GM19438 (cell line): ENCODE measurements around the gene C1orf74.

Source experiments
- ATAC-seq: cut with Tn5 transposase; IDR thresholded peaks from one replicate; pipeline ENCODE4 v1.9.1; 2021; ENCODE audit warnings: low read depth; ENCODE audit not compliant: unreplicated experiment

C1orf74 gene

DNA sequence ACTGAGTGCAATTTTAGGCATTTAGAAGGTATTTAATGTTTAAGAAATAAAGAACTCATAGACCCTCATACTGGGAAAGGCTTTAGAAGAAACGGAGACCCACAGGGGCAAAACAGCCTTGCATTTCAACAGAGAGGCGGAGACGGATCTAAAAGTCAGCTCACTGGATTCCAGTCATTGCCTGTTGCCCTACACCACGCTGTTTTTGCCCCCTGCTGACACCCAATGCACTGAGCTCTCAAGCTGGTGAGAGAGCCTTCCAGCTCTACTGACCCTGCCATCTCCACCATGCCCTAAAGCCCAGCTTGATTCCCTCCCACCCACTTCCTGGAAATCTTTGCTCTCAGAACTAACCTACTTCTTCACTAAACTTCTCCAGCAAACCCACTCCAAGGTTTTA, 35.7 kb downstream of the C1orf74 start:
- no peak for ATAC-seq

DNA sequence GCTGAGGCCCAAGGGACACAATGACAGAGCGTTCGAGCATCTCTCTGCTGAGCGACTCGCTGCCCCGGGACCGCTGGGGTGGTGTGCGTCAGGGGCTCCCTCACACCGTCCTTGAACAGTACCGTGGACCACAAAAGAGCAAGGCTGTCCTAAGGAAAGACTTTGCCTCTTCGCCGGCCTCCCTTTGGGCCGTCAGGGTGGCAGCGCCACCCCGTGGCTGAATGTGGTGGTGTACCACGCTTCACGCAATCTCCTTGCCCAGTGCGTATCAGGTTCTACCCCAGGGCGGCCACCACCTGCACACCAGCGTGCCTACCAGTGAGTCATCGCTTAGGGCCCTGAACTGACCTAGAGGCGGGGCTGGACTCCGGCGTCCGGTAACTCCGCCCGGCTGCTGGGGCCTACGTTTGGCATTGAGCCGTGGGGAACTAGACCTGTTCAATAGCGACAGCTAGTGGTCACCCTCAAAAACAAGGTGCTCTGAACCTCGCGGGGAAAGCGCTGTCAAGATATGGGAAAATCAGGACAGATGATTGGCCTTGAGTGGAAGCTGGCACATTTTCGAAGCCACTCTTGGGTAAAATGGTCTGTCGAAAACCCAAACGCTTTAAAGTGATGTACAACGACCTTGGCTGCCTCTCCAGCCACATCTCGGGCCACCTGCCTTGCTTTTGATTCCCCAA, 36.6 kb downstream of the C1orf74 start:
- ATAC-seq, result peak; percentile 48

GRCh38 chr1:209746451-209747165, 37.8 kb downstream of the C1orf74 start:
- no peak for ATAC-seq

DNA sequence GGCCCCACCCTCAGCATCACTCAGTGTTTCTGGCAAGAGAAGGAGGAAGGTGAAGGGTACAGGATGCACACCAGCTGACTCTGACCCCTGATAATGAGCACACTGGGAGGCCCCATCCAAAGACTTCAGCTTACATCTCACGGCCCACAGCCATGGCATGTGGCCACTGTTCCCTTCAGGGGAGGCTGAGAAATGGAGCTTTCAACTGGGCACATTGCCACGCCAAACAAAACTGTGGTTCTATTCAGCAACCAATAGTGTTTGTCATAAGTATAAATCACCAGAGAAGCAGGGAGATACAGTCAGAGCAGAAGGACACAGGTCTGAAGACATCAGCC, 41.2 kb downstream of the C1orf74 start:
- ATAC-seq, result no peak

GRCh38 chr1:209742409-209743144, 41.8 kb downstream of the C1orf74 start:
- no peak for ATAC-seq

GRCh38 chr1:209741889-209742288, 42.5 kb downstream of the C1orf74 start:
- no peak for ATAC-seq

DNA sequence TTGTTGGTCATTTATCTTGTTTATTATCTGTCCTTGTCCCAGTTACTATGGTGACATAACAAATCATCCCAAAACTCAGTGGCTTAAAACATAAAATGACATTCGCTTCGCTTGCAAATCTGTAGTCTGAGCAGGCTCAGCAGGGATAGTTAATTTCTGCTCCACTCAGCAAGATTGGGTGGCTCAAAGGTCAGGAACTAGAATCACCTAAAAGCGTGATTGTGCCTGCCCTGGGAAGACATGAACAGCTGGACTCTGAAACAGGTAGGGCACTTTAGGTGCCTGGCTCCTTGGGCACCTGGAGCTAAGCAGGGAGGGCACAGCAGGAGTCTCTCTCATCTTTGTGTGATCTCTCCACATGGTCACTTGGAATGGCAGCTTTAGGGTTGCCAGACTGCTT, 43.2 kb downstream of the C1orf74 start:
- ATAC-seq, result no peak

DNA sequence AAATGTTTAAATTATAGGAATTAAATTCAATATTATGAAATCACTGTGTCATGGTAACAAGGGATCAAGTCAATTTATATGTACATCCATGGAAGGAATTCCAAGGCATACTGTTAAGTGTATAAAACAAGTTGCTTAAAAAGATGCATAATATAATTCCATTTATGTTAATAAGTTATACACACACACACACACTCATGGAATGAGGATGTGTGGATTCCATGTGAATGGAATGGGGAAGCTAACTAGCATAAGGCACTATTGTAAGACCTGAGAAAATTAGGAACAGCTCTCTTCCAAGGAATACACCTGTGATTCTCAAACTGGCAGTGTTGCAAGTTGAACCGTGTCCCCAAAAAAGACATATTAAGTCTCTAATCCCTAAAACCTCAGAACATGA, 46.1 kb downstream of the C1orf74 start:
- ATAC-seq, result no peak

DNA sequence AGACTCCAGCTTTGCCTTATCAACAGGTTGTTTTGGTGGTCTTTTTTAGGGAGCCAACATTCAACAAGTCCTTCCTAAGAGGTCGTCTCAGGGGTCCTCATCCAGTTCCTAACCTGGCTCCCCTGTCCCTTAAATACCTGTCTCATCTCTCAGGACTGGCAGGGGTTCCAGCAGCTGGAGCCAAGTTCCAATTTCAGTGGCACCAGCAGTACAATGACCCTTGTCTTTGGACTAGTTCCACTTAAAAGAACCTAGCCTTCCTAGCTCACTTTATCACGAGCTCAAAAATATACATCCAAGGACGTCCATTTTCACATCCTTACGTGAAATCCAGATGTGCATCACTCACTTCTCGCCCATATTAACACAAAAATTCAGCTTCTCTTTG, 47.2 kb downstream of the C1orf74 start:
- ATAC-seq, result no peak

DNA sequence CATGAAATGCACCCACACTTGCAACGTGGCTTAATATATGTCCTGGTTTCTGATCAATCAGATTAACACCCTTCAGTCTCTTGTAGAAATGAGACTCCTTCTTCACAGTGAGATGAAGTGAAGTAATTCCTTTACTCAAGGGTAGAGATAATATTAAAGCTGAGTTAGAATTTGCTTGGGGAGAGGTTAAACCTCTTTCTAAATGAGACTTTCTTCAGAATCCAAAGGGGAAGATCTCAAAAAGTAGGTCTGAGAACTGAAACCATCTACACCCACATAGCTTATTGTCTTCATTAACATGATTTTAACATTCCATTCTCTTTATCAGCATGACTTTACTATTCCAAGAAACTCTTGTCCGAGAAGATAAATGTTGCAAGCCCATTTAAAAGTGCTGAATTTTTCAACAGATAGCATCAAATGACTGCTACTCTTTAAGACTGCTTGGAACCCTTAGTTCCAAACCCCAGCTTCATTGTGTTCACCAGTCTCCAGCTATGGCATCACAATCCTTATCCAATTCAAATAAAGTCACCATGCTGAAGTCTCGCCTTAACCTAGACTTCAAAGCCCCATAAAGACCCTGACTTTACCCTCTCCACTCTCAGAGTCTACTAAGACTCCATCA, 47.8 kb downstream of the C1orf74 start:
- ATAC-seq, result no peak

DNA sequence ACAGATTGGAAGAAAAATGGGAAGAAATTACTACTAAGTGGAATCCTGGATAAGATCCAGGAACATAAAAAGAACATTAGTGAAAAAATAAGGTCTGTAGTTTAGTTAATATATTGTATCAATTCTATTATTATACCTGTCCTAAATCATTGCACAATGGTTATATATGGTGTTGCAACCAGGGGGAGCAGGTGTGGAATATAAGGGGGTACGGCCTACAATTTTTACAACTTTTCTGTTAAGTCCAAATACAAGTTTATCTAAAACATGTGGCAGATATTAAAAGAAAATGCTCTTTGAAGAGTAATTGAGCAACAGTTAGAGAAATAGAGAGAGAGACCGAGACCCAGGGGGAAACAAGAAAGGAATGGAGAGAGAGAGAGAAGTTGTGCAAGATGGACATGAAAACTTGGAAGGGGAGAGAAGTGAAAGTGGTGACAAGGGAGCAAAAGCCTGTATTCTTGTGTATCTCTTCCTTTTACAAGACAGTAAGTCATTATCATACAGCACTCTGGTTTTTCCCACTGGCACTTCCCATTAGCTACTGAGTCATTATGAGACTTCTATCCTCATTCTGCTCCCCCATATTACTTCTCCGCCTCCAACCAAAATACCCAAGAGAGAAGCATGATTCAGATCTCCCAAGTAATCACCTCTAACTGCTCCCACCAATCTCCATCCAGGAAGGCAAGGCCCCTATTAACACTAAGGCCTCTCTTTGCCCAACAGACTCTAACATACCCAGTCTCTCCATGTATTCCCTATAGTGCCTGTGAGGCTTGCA, 50.8 kb downstream of the C1orf74 start:
- no peak for ATAC-seq

DNA sequence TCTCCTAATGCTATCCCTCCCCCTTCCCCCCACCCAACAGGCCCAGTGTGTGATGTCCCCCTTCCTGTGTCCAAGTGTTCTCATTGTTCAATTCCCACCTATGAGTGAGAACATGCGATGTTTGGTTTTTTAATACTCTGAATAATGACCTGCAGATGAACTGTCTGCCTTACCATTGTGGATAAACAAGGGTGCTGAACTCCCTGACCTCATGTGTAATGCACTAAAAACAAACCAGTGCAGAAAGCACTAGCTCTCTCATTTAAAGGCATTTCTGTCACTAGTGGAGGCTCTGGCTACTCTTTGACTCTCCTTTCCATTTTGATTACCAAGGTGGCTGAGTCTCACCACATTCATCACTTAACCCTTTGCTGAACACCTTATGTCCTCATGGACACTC, 51.6 kb downstream of the C1orf74 start:
- no peak for ATAC-seq

- ATAC-seq, result no peak
Measured at GRCh38 chr1:209729436-209729835, 54.9 kb downstream of the C1orf74 start.
